Stimulated activated CD4-positive, alpha-beta T cell treated with anti-CD3 and anti-CD28 coated beads, Interleukin-2, amount 100 ng/mL, for 4 hours (primary cell): Measurements from ENCODE around the gene HTATIP2.
"Not testable (repeated sequence)": the region's sequence is repeated elsewhere in the genome, so short reads cannot be mapped to it uniquely, and the experiment has no call there.

Source experiments
- DNase-seq: peaks from one replicate; pipeline ENCODE4 v3.0.0-alpha.2; 2020; ENCODE audit warnings: low read depth

The HTATIP2 gene

GRCh38 chr11:20372081-20372626, 8.6 kb downstream of the HTATIP2 start:
- DNase-seq, result no peak

GRCh38 chr11:20373147-20373546, 9.6 kb downstream of the HTATIP2 start:
- no peak for DNase-seq

GRCh38 chr11:20373568-20374209, 10.2 kb downstream of the HTATIP2 start:
- DNase-seq, result no peak

- no peak for DNase-seq
These were observed 11.3 kb downstream of the HTATIP2 start for GRCh38 chr11:20374741-20375300.

- no peak for DNase-seq
These were observed 12.7 kb downstream of the HTATIP2 start for GRCh38 chr11:20376162-20376730.

- not testable (repeated sequence) for DNase-seq
These were observed 22.5 kb downstream of the HTATIP2 start for GRCh38 chr11:20385996-20386395.

- DNase-seq, result peak; percentile 97
These were observed 24.0 kb downstream of the HTATIP2 start, which contains the start of gene PRMT3 for GRCh38 chr11:20387261-20388095. Gene PRMT3, plus strand, starts transcription at chr11:20387716. Its CDS starts 31 bp downstream, at chr11:20387747.

GRCh38 chr11:20388096-20389055, 24.9 kb downstream of the HTATIP2 start:
- peak; percentile 13 for DNase-seq

- DNase-seq, result no peak
These were observed 33.8 kb downstream of the HTATIP2 start for GRCh38 chr11:20397281-20397680.

- DNase-seq, result no peak
These were observed 36.0 kb downstream of the HTATIP2 start for GRCh38 chr11:20399498-20399897.

GRCh38 chr11:20403059-20403458, 39.5 kb downstream of the HTATIP2 start:
- DNase-seq, result no peak

- DNase-seq, result no peak
These were observed 43.0 kb downstream of the HTATIP2 start for GRCh38 chr11:20406484-20406883.

- DNase-seq, result no peak
These were observed 43.8 kb downstream of the HTATIP2 start for GRCh38 chr11:20407344-20407743.

GRCh38 chr11:20415432-20415831, 51.9 kb downstream of the HTATIP2 start:
- DNase-seq, result no peak

- DNase-seq, result no peak
These were observed 54.3 kb downstream of the HTATIP2 start for GRCh38 chr11:20417771-20418170.

- no peak for DNase-seq
These were observed 58.4 kb downstream of the HTATIP2 start for GRCh38 chr11:20421946-20422345.

- no peak for DNase-seq
These were observed 65.7 kb downstream of the HTATIP2 start for GRCh38 chr11:20429216-20429615.
